Motor neuron (in vitro differentiated cells): ENCODE data around the gene ADGRG2. TPM values are rescaled to one million over a fixed set of nuclear protein-coding genes. Genes with fewer than 3 reads are reported as not detected.

Experiments
- ATAC-seq, 8 experiments: fragments of 200-7000 bp; cut with Tn5 transposase; replicated peaks in 6 of 8; 2 replicates each; pipeline ENCODE4 v1.8.0; 2021; ENCODE audit warnings: mild to moderate bottlenecking in 8 of 8, moderate library complexity in 8 of 8
- H3K27ac ChIP-seq, 2 donors: fragments of 250-450 bp; sonication (Bioruptor Pico); 2 replicates each; pipeline ENCODE4 v1.9.0; 2021; ENCODE audit warnings: antibody characterized with exemption in 2 of 2, mild to moderate bottlenecking in 2 of 2, moderate library complexity in 1 of 2
- H3K4me1 ChIP-seq, 2 donors: fragments of 250-450 bp; sonication (Bioruptor Pico); replicated peaks in 1 of 2; 2 replicates each; pipeline ENCODE4 v1.6.1; 2021; ENCODE audit warnings: antibody characterized with exemption in 2 of 2, mild to moderate bottlenecking in 2 of 2, moderate library complexity in 1 of 2
- H3K4me3 ChIP-seq, 5 donors: fragments of 250-450 bp; sonication (Bioruptor Pico); 2 replicates each; pipeline ENCODE4 v1.9.0; 2021; ENCODE audit warnings: antibody characterized with exemption in 5 of 5, mild to moderate bottlenecking in 5 of 5, moderate library complexity in 4 of 5
- WGBS, 10 experiments: fragments of 450-650 bp; shearing (Covaris generic); methylation state at CpG; one replicate each; pipeline ENCODE4 v1.0.0; 2022; 5-methylcytosine and 5-hydroxymethylcytosine counted together
- in situ Hi-C, 9 experiments: fragments of 400-800 bp; cut with MboI; loops; one replicate each; pipeline ENCODE4 v1.15.0; 2021; ENCODE audit warnings: low sequenced_read_pairs in 9 of 9, low pct_unique_long_range_greater_than_20kb in 2 of 9; ENCODE audit not compliant: unreplicated experiment in 9 of 9
- total RNA-seq, 8 experiments: library from RNA; unstranded; fragments of 300-600 nt; gene quantifications; 2 replicates each; pipeline versions ENCODE4 v1.2.3 to v1.2.4, GENCODE V29; 2022

The ADGRG2 gene
- total RNA-seq, 8 experiments from 2014 or later = 0.66 to 5.4 (median 0.85) TPM

- no peak overlapping the region for H3K27ac ChIP-seq
These were observed 11.6 kb downstream of the ADGRG2 start for GRCh38 chrX:19110642-19111041.

GRCh38 chrX:19107035-19107434 is 15.2 kb downstream of the ADGRG2 start:
- ATAC-seq = no peak
- no peak overlapping the region for H3K27ac ChIP-seq
- 0 to 22% (median 20%) methylated on average over 1 to 3 of the region's 6 CpGs; no CpG with 5 or more reads in 7 of the 10 experiments for WGBS, 10 experiments
- in situ Hi-C loops = no loop called here
- no peak overlapping the region for H3K4me3 ChIP-seq
- no peaks in the 10 kb centered on the region for H3K4me1 ChIP-seq

More at GRCh38 chrX:19110642-19111041, 11.6 kb downstream of the ADGRG2 start:
- Histone ChIP-seq H3K4me3 (no peak overlapping the region), H3K4me1 (no peaks in the 10 kb centered on the region)
- in situ Hi-C loops = no loop called here
- 40 to 100% (median 74%) methylated on average over 1 to 2 of the region's 2 CpGs; no CpG with 5 or more reads in 6 of the 10 experiments for WGBS, 10 experiments
- ATAC-seq = no peak

GRCh38 chrX:19100586-19100985 is 21.7 kb downstream of the ADGRG2 start:
- 60 to 100% (median 93%) methylated on average over 1 to 9 of the region's 9 CpGs; no CpG with 5 or more reads in 2 of the 10 experiments for WGBS, 10 experiments
- no peak for ATAC-seq
- Histone ChIP-seq H3K4me3 (no peak overlapping the region), H3K4me1 (no peaks in the 10 kb centered on the region), H3K27ac (no peak overlapping the region)
- in situ Hi-C loops = no loop called here

DNA sequence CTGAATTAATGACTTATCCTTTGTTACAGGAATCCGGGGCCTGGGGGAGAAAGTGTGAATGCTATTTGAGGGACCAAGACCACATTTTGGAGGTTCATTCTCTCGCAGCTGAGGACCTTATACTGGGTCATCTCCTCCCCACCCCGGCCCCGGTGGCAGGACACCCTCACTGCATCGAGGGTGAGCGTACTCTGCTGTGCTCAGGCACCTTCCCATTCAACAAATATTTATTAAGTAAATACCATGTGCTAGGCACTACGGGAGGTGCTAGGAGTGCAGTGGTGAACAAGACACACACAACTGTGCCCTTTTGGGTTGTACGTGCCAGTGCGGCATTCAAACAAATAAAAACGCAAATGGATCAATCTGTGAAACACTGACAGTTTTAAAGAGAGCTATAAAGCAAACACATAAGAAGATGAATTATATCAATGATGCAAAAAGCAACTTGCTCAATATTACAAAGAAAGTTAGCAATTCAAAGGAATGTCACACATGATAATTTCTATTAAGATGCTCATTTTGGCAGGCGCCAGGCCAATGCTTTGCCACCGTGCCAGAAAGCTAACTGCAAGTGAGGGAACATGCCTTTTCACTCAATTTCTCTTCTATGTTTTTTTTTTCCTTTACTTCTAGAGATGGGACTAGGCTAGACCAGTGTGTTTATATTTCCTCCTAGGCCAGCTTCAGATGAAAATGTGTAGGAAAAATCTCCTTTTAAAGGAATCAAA is 24.6 kb downstream of the ADGRG2 start:
- H3K27ac ChIP-seq = no peak overlapping the region
- H3K4me1 ChIP-seq = no peaks in the 10 kb centered on the region
- no peak for ATAC-seq
- H3K4me3 ChIP-seq = no peak overlapping the region
- 10 to 100% (median 46%) methylated on average over 1 to 8 of the region's 12 CpGs; no CpG with 5 or more reads in 4 of the 10 experiments for WGBS, 10 experiments
- in situ Hi-C loops = no loop called here

DNA sequence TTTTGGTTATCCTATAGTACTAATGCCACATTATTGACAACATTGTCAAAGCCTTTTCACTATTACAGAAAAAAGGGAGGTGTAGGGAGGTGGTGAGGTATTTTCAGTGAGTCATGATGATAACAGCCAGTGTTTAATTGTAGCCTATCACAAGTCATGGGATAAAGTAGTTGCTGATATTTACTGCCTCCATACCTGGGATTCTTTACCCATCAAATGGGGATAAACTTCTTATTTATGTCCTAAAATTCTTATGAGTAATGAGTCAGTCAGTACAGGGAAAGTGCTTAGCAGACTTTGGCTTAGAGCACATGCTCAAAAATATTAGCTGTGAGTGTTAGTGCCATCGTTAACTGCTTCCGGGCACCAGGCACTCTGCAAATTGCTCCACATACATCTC is 25.7 kb downstream of the ADGRG2 start:
- Histone ChIP-seq H3K4me1 (no peaks in the 10 kb centered on the region), H3K27ac (no peak overlapping the region), H3K4me3 (no peak overlapping the region)
- 40% methylated on average over 1 of the region's 2 CpGs; no CpG with 5 or more reads in 9 of the 10 experiments for WGBS, 10 experiments
- no peak for ATAC-seq
- in situ Hi-C loops = no loop called here

- no peak for ATAC-seq
- Histone ChIP-seq H3K27ac (no peak overlapping the region), H3K4me1 (no peaks in the 10 kb centered on the region), H3K4me3 (no peak overlapping the region)
- 40 to 63% methylated on average over 1 to 7 of the region's 12 CpGs; no CpG with 5 or more reads in 8 of the 10 experiments for WGBS, 10 experiments
- in situ Hi-C loops = no loop called here
These were observed 27.6 kb downstream of the ADGRG2 start for GRCh38 chrX:19094654-19095053.

DNA sequence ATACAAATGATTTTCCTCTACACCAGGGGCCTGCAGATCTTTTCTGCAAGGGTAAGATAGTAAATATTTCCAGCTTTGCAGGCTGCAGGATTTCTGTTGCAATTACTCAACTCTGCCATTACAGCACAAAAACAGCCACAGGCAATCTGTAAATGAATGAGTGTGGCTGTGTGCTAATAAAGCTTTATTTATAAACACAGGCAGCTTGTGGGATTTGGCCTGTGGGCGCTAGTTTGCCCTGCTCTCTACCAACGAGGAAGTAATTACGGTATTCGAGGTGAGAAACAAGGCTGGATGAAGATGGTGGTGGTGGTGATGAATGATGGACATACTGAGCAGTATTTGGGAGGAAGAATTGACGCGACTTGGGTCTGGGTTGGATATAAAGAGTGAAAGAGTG is 30.7 kb downstream of the ADGRG2 start:
- in situ Hi-C loops = no loop called here
- Histone ChIP-seq H3K4me3 (no peak overlapping the region), H3K4me1 (no peaks in the 10 kb centered on the region), H3K27ac (no peak overlapping the region)
- no peak for ATAC-seq
- WGBS, 10 experiments = 20 to 100% (median 40%) methylated on average over 1 to 2 of the region's 6 CpGs; no CpG with 5 or more reads in 7 of the 10 experiments

DNA sequence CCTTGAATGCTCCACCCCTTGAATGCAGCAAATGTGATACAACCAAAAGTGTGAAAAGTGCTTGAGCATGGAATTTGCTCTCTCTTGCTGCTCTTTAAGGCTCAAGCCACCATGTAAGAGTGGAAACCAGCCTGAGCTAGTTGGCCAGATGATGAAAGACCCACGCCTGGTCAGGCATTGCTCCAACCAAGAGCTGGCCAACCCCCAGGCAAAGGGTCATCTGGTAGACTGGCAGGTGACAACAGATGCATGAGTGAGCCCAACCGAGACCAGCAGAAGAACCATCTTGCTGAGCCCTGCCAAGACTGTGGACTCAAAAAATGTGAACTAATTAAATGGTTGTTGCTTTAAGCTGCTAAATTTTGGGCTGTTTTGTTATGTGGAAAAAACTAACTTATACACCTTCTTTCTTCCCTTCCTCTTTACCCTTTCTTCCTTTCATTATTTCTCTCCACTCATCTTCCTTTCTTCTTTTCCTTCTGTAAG is 32.7 kb downstream of the ADGRG2 start:
- no peak for ATAC-seq
- 23% methylated on average over 2 of the region's 2 CpGs; no CpG with 5 or more reads in 9 of the 10 experiments for WGBS, 10 experiments
- in situ Hi-C loops = no loop called here
- Histone ChIP-seq H3K4me1 (no peaks in the 10 kb centered on the region), H3K27ac (no peak overlapping the region), H3K4me3 (no peak overlapping the region)

- H3K4me3 ChIP-seq = no peak overlapping the region
- no peak for ATAC-seq
- in situ Hi-C loops = no loop called here
These were observed 36.0 kb downstream of the ADGRG2 start for GRCh38 chrX:19086102-19086772.

DNA sequence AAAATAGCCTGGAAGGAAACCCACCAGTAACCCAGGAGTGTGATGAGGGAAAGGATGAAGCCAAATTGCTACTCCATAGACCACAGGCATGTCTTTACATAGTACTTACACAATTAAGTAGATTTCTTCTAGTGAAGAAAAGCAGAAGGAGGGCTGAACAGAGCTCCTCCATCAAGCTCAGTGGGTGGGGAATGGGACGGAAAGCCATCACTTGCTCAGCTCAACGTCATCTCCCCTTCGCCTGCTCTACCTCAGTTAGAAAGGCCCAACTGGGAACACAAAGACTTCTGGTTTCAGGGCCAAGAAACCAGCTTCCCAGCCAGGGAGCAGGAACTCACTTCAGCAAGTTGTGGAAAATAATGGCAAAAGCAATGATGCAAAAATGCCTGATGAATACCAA is 36.6 kb downstream of the ADGRG2 start:
- in situ Hi-C loops = no loop called here
- no peak overlapping the region for H3K4me3 ChIP-seq
- H3K27ac ChIP-seq = no peak overlapping the region
- 42 to 75% methylated on average over 2 of the region's 3 CpGs; no CpG with 5 or more reads in 8 of the 10 experiments for WGBS, 10 experiments
- H3K4me1 ChIP-seq = no peaks in the 10 kb centered on the region
- ATAC-seq = no peak

More at GRCh38 chrX:19086102-19086772, 36.0 kb downstream of the ADGRG2 start:
- 28 to 100% (median 60%) methylated on average over 1 to 7 of the region's 8 CpGs; no CpG with 5 or more reads in 5 of the 10 experiments for WGBS, 10 experiments
- H3K27ac ChIP-seq = no peak overlapping the region
- H3K4me1 ChIP-seq = no peaks in the 10 kb centered on the region

GRCh38 chrX:19075754-19076153 is 46.5 kb downstream of the ADGRG2 start:
- ATAC-seq = no peak
- in situ Hi-C loops = no loop called here
- H3K4me3 ChIP-seq = no peak overlapping the region
- H3K27ac ChIP-seq = no peak overlapping the region
- H3K4me1 ChIP-seq = no peaks in the 10 kb centered on the region

- no peak for ATAC-seq
These were observed 49.9 kb downstream of the ADGRG2 start for GRCh38 chrX:19072372-19072771.

GRCh38 chrX:19070555-19070994 is 51.7 kb downstream of the ADGRG2 start:
- 20 to 53% methylated on average over 1 to 3 of the region's 3 CpGs; no CpG with 5 or more reads in 8 of the 10 experiments for WGBS, 10 experiments
- in situ Hi-C loops = no loop called here
- H3K27ac ChIP-seq = no peak overlapping the region
- H3K4me1 ChIP-seq = no peaks in the 10 kb centered on the region
- no peak for ATAC-seq
- no peak overlapping the region for H3K4me3 ChIP-seq

More at GRCh38 chrX:19072372-19072771, 49.9 kb downstream of the ADGRG2 start:
- 0 to 100% (median 14%) methylated on average over 1 to 3 of the region's 3 CpGs; no CpG with 5 or more reads in 5 of the 10 experiments for whole genome bisulfite sequencing, 10 experiments
- Histone ChIP-seq H3K4me1 (no peaks in the 10 kb centered on the region), H3K4me3 (no peak overlapping the region), H3K27ac (no peak overlapping the region)
- in situ Hi-C loops = no loop called here
